GM13977 (cell line): ENCODE results near the gene WWOX.

ENCODE experiments used
- DNase-seq: peaks from one replicate; pipeline ENCODE4 v3.0.0; 2012; ENCODE audit warnings: low spot score
- in situ Hi-C: fragments of 300-500 bp; cut with MboI; formaldehyde crosslinking; loops from one replicate; pipeline ENCODE4 v1.12.0; 2022; ENCODE audit warnings: low sequenced_read_pairs, low pct_unique_long_range_greater_than_20kb, mixed read lengths, inconsistent platforms; ENCODE audit not compliant: unreplicated experiment
- TF ChIP-seq, protein P1 (sequence below): IDR thresholded peaks from 2 replicates; pipeline ENCODE4 v1.5.1; 2012; ENCODE audit warnings: mild to moderate bottlenecking, control low read depth; ENCODE audit not compliant: insufficient read depth; ENCODE audit errors: extremely low read depth, missing control alignments

WWOX gene

GRCh38 chr16:78647019-78647418 is 547.6 kb downstream of the WWOX start:
- TF ChIP-seq, protein P1, sequence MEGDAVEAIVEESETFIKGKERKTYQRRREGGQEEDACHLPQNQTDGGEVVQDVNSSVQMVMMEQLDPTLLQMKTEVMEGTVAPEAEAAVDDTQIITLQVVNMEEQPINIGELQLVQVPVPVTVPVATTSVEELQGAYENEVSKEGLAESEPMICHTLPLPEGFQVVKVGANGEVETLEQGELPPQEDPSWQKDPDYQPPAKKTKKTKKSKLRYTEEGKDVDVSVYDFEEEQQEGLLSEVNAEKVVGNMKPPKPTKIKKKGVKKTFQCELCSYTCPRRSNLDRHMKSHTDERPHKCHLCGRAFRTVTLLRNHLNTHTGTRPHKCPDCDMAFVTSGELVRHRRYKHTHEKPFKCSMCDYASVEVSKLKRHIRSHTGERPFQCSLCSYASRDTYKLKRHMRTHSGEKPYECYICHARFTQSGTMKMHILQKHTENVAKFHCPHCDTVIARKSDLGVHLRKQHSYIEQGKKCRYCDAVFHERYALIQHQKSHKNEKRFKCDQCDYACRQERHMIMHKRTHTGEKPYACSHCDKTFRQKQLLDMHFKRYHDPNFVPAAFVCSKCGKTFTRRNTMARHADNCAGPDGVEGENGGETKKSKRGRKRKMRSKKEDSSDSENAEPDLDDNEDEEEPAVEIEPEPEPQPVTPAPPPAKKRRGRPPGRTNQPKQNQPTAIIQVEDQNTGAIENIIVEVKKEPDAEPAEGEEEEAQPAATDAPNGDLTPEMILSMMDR = no peak
- in situ Hi-C loops = no loop called here
- no peak for DNase-seq

GRCh38 chr16:78647491-78647890 is 548.0 kb downstream of the WWOX start:
- in situ Hi-C loops = no loop called here
- no peak for DNase-seq
- TF ChIP-seq, protein P1 = no peak

DNA sequence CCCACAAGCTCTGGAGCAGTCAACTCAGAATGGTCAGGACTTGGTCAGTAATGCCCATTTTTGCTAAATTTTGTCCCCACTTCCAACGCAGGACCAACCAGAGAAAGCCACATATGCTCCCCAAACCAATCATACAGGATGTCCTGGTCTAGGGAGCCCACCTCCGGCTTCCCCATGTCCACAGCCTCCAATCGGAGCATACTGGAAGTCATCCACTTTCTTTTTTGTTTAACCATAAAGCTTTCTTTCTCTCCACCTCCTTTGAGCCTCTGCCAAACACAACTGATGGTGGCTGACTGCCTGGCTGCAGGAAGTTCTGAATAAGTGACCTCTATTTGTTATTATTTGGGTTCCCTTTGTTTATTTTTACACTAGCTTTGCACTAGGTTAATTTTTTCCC is 549.1 kb downstream of the WWOX start:
- TF ChIP-seq, protein P1 = no peak
- no peak for DNase-seq
- in situ Hi-C loops = no loop called here

DNA sequence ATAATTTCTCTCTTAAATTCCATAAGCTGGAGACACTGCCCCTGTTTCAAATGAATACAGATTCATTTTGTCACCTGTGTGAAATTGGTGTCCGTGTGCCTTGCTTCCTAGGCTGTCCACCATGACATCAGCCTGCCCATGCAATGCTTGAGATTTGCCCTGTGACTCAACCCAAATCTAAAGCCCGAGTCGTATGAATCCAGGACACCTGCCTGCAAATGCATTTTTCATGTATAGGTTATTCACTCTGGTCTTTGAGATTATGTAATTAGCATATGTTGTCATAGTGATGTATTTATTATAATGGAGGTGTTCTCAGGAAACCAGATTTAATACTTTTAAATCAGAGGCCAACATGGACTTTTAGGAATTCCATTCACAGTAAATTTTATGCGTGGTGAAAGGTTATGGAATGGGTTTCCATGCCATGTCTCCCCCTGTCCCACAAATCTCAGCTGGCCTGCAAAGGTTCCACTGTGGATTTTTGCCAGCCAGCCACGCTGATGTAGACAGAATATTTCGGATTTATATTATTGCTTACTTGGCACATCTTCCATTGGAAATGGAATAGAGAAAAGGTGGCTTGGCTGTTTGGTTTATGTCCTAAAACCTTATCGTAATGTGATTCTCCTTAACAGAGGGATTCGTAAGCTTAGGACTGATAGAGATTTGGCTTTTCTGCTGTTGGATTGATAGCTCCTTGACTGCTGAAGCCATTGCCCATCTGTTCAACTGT is 551.1 kb downstream of the WWOX start:
- no peak for DNase-seq
- in situ Hi-C loops = no loop called here
- TF ChIP-seq, protein P1 = no peak

- DNase-seq = no peak
- in situ Hi-C loops = no loop called here
- TF ChIP-seq, protein P1 = no peak
These were observed 555.5 kb downstream of the WWOX start for GRCh38 chr16:78654929-78655328.

DNA sequence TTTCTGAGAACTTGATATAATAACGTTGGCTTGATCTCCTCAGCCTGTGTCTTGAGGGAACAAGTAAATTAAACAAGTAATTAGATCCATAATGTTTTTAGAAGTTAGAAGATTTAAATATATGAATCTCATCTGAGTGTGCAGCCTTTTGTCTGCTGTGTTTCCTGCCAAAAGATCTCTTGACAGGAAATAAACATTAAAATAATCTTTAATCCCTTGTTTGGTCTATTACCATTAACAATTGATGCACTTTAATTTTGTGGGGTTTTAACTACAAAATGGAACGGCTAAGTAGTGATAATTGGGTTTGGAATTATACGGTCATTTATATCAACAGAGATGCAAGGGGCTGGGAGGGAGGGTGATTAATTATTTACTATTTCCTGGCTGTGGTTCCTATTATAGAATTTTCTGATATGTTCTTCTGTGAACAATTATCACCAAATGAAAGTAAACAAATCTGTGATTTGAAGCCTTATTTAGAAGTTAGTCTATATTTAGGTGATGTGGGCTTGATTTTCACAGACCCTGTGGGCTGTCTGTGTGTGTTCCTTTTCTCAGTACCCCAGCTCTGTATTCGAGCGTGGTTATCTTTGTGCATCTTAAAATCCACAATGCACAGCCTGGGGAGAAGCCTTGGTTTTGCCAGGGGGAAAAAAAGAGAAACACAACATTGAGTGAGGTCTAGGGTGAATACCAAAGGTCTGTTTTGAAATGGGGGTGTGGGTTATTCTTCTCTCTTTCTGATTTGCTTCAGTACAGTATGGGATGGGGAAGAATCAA is 556.1 kb downstream of the WWOX start:
- in situ Hi-C loops = no loop called here
- TF ChIP-seq, protein P1 = no peak
- DNase-seq = no peak
